GM12878 (cell line): ENCODE data around the gene HYI. TPM values are rescaled to one million over a fixed set of nuclear protein-coding genes. Genes with fewer than 3 reads are reported as not detected.

Experiments used
- MEF2A ChIP-seq: IDR thresholded peaks from 2 replicates; pipeline ENCODE4 v1.6.1; 2011; ENCODE audit warnings: low read depth, mild to moderate bottlenecking, low read length, moderate library complexity; ENCODE audit not compliant: insufficient read depth
- PAX5 ChIP-seq: IDR thresholded peaks from 2 replicates; pipeline ENCODE4 v1.6.1; 2011; ENCODE audit warnings: low read depth, low read length, borderline replicate concordance
- PAX8 ChIP-seq: fragments of 450-650 bp; IDR thresholded peaks from 2 replicates; pipeline ENCODE4 v1.6.1; 2017; ENCODE audit warnings: mild to moderate bottlenecking, moderate library complexity
- PBX3 ChIP-seq: IDR thresholded peaks from 2 replicates; pipeline ENCODE4 v1.6.1; 2011; ENCODE audit warnings: mild to moderate bottlenecking, low read depth, low read length, moderate library complexity; ENCODE audit not compliant: insufficient replicate concordance
- REST ChIP-seq: IDR thresholded peaks from 2 replicates; pipeline ENCODE4 v1.6.1; 2012; ENCODE audit warnings: mild to moderate bottlenecking, low read depth, low read length
- SIN3A ChIP-seq: IDR thresholded peaks from 2 replicates; pipeline ENCODE4 v1.6.1; 2012; ENCODE audit warnings: low read depth, low read length, improper control_type of control experiment
- microRNA-seq: library from miRNA; unstranded; fragments of <30 nt; microRNA quantifications from one replicate; pipeline ENCODE4, GENCODE V29; 2018
- polyA plus RNA-seq, 11 experiments: library from polyadenylated mRNA; depleted of rRNA in 4 of 11; unstranded in 6 of 11; stranded (reverse) in 5 of 11; fragments of >200 nt; fragmentation: Nextera tagmentation in 4 of 11; fragmentation: Illumina TruSeq in 1 of 11; extraction: Ambion mirVana in 4 of 11; extraction: Trizol in 1 of 11; gene quantifications; 1 replicate in 1 of 11; 2 replicates in 10 of 11; pipeline versions ENCODE4 v1.2.1 to v1.2.3, GENCODE V29; 2011 to 2016; ENCODE audit warnings: inconsistent platforms in 2 of 11, missing spikeins in 2 of 11, low read depth in 1 of 11
- small RNA-seq: library from RNA; depleted of rRNA; stranded (forward); fragments of <200 nt; gene quantifications from one replicate; pipeline ENCODE3, GENCODE V24; 2014
- total RNA-seq, 4 experiments: library from RNA; depleted of rRNA in 3 of 4; stranded (reverse); fragments of >200 nt in 3 of 4; fragmentation: Illumina TruSeq in 1 of 4; extraction: Trizol in 1 of 4; gene quantifications; 2 replicates each; pipeline versions ENCODE4 v1.2.1 to v1.2.3, GENCODE V29; 2013 to 2021

HYI gene
- total and polyA plus RNA-seq, 10 of the 15 experiments (the other 5 are each of a cell fraction or from before 2014, with no cell fraction given) = 0.27 to 5.5 (median 2.0) TPM

- TF ChIP-seq PBX3 = no peak
- no peak for TF ChIP-seq REST
- TF ChIP-seq SIN3A = no peak
- no peak for TF ChIP-seq MEF2A
- no peak for TF ChIP-seq PAX8
- TF ChIP-seq PAX5 = no peak
- TF ChIP-seq, all 136 proteins: peak for 0
Observed at GRCh38 chr1:43402089-43402865, 51.5 kb downstream of the HYI start (continued).

Small RNA genes within 50 kb of the gene (microRNA-seq; reads per million reads assigned to microRNA genes)
- gene MIR6735 = not detected

Small RNA genes within 50 kb of the gene (small RNA-seq; reads per million reads assigned to genes)
- gene MIR6735 = not detected

Other genes with a start within 250 kb of the HYI start
Only the 7 nearest of the 10 such genes appear.
- 1.7 and 2.0 TPM in 2 replicates for gene TIE1, start 152.9 kb downstream of the HYI start, total RNA-seq (2014; rRNA removed)
- 0.58 and 0.64 TPM in 2 replicates for gene TIE1, start 152.9 kb downstream of the HYI start, total RNA-seq (2014; rRNA removed; fragmentation: Illumina TruSeq; extraction: Trizol)
- gene TIE1, start 152.9 kb downstream of the HYI start, total RNA-seq (2021) = 3.3 and 3.9 TPM in 2 replicates
- 1.7 and 3.4 TPM in 2 replicates for gene TIE1, start 152.9 kb downstream of the HYI start, polyA plus RNA-seq (2011; rRNA removed)
- gene TIE1, start 152.9 kb downstream of the HYI start, polyA plus RNA-seq (2014; fragmentation: Illumina TruSeq; extraction: Trizol) = 0.43 and 0.62 TPM in 2 replicates
- gene TIE1, start 152.9 kb downstream of the HYI start, polyA plus RNA-seq (2014; fragmentation: Nextera tagmentation; extraction: Ambion mirVana) = under 1 TPM; 0.26 to 0.40 TPM
- gene TIE1, start 152.9 kb downstream of the HYI start, polyA plus RNA-seq (2014; rRNA removed) = 2.5 TPM in 2 replicates
- 1 to 10 TPM; 1.2 to 1.5 TPM for gene TIE1, start 152.9 kb downstream of the HYI start, polyA plus RNA-seq (2016; fragmentation: Nextera tagmentation; extraction: Ambion mirVana)
- not detected in 2 replicates for gene MPL, start 116.1 kb downstream of the HYI start, total RNA-seq (2014; rRNA removed)
- not detected in 2 replicates for gene MPL, start 116.1 kb downstream of the HYI start, total RNA-seq (2014; rRNA removed; fragmentation: Illumina TruSeq; extraction: Trizol)
- not detected in 2 replicates for gene MPL, start 116.1 kb downstream of the HYI start, total RNA-seq (2021)
- not detected in 2 replicates for gene MPL, start 116.1 kb downstream of the HYI start, polyA plus RNA-seq (2011; rRNA removed)
- not detected in 2 replicates for gene MPL, start 116.1 kb downstream of the HYI start, polyA plus RNA-seq (2014; fragmentation: Illumina TruSeq; extraction: Trizol)
- gene MPL, start 116.1 kb downstream of the HYI start, polyA plus RNA-seq (2014; fragmentation: Nextera tagmentation; extraction: Ambion mirVana) = not detected
- not detected in 2 replicates for gene MPL, start 116.1 kb downstream of the HYI start, polyA plus RNA-seq (2014; rRNA removed)
- gene MPL, start 116.1 kb downstream of the HYI start, polyA plus RNA-seq (2016; fragmentation: Nextera tagmentation; extraction: Ambion mirVana) = not detected
- 197 and 213 TPM in 2 replicates for gene CDC20, start 95.0 kb downstream of the HYI start, total RNA-seq (2014; rRNA removed)
- gene CDC20, start 95.0 kb downstream of the HYI start, total RNA-seq (2014; rRNA removed; fragmentation: Illumina TruSeq; extraction: Trizol) = 81.5 and 82.0 TPM in 2 replicates
- 192 and 205 TPM in 2 replicates for gene CDC20, start 95.0 kb downstream of the HYI start, total RNA-seq (2021)
- gene CDC20, start 95.0 kb downstream of the HYI start, polyA plus RNA-seq (2011; rRNA removed) = 37.3 and 103 TPM in 2 replicates
- 91.9 and 135 TPM in 2 replicates for gene CDC20, start 95.0 kb downstream of the HYI start, polyA plus RNA-seq (2014; fragmentation: Illumina TruSeq; extraction: Trizol)
- gene CDC20, start 95.0 kb downstream of the HYI start, polyA plus RNA-seq (2014; fragmentation: Nextera tagmentation; extraction: Ambion mirVana) = 10 to 100 TPM; 36.3 to 63.1 TPM
- gene CDC20, start 95.0 kb downstream of the HYI start, polyA plus RNA-seq (2014; rRNA removed) = 165 and 225 TPM in 2 replicates
- gene CDC20, start 95.0 kb downstream of the HYI start, polyA plus RNA-seq (2016; fragmentation: Nextera tagmentation; extraction: Ambion mirVana) = 100 to 1,000 TPM; 299 to 347 TPM
- gene ELOVL1, start 85.9 kb downstream of the HYI start, total RNA-seq (2014; rRNA removed) = 77.4 and 88.2 TPM in 2 replicates
- 55.4 and 58.5 TPM in 2 replicates for gene ELOVL1, start 85.9 kb downstream of the HYI start, total RNA-seq (2014; rRNA removed; fragmentation: Illumina TruSeq; extraction: Trizol)
- gene ELOVL1, start 85.9 kb downstream of the HYI start, total RNA-seq (2021) = 66.8 and 68.0 TPM in 2 replicates
- 88.7 and 139 TPM in 2 replicates for gene ELOVL1, start 85.9 kb downstream of the HYI start, polyA plus RNA-seq (2011; rRNA removed)
- gene ELOVL1, start 85.9 kb downstream of the HYI start, polyA plus RNA-seq (2014; fragmentation: Illumina TruSeq; extraction: Trizol) = 102 and 126 TPM in 2 replicates
- 10 to 100 TPM; 62.7 to 68.4 TPM for gene ELOVL1, start 85.9 kb downstream of the HYI start, polyA plus RNA-seq (2014; fragmentation: Nextera tagmentation; extraction: Ambion mirVana)
- 91.3 and 97.8 TPM in 2 replicates for gene ELOVL1, start 85.9 kb downstream of the HYI start, polyA plus RNA-seq (2014; rRNA removed)
- gene ELOVL1, start 85.9 kb downstream of the HYI start, polyA plus RNA-seq (2016; fragmentation: Nextera tagmentation; extraction: Ambion mirVana) = 100 to 1,000 TPM in 1 of 2 experiments, 10 to 100 TPM in 1; 92.6 to 111 TPM
- 39.7 and 42.6 TPM in 2 replicates for gene MED8, start 64.1 kb downstream of the HYI start, total RNA-seq (2014; rRNA removed)
- gene MED8, start 64.1 kb downstream of the HYI start, total RNA-seq (2014; rRNA removed; fragmentation: Illumina TruSeq; extraction: Trizol) = 32.6 and 33.3 TPM in 2 replicates
- 37.4 and 39.4 TPM in 2 replicates for gene MED8, start 64.1 kb downstream of the HYI start, total RNA-seq (2021)
- gene MED8, start 64.1 kb downstream of the HYI start, polyA plus RNA-seq (2011; rRNA removed) = 16.5 and 20.2 TPM in 2 replicates
- 37.6 and 39.2 TPM in 2 replicates for gene MED8, start 64.1 kb downstream of the HYI start, polyA plus RNA-seq (2014; fragmentation: Illumina TruSeq; extraction: Trizol)
- 10 to 100 TPM; 59.8 to 61.7 TPM for gene MED8, start 64.1 kb downstream of the HYI start, polyA plus RNA-seq (2014; fragmentation: Nextera tagmentation; extraction: Ambion mirVana)
- 21.9 and 25.4 TPM in 2 replicates for gene MED8, start 64.1 kb downstream of the HYI start, polyA plus RNA-seq (2014; rRNA removed)
- 10 to 100 TPM; 57.3 to 58.7 TPM for gene MED8, start 64.1 kb downstream of the HYI start, polyA plus RNA-seq (2016; fragmentation: Nextera tagmentation; extraction: Ambion mirVana)
- gene SZT2, start 64.0 kb downstream of the HYI start, total RNA-seq (2014; rRNA removed) = 16.5 and 18.0 TPM in 2 replicates
- gene SZT2, start 64.0 kb downstream of the HYI start, total RNA-seq (2014; rRNA removed; fragmentation: Illumina TruSeq; extraction: Trizol) = 12.5 and 12.7 TPM in 2 replicates
- 33.8 and 38.3 TPM in 2 replicates for gene SZT2, start 64.0 kb downstream of the HYI start, total RNA-seq (2021)
- 6.0 and 10.7 TPM in 2 replicates for gene SZT2, start 64.0 kb downstream of the HYI start, polyA plus RNA-seq (2011; rRNA removed)
- 11.1 and 16.5 TPM in 2 replicates for gene SZT2, start 64.0 kb downstream of the HYI start, polyA plus RNA-seq (2014; fragmentation: Illumina TruSeq; extraction: Trizol)
- gene SZT2, start 64.0 kb downstream of the HYI start, polyA plus RNA-seq (2014; fragmentation: Nextera tagmentation; extraction: Ambion mirVana) = 1 to 10 TPM; 1.4 to 1.9 TPM
- gene SZT2, start 64.0 kb downstream of the HYI start, polyA plus RNA-seq (2014; rRNA removed) = 23.8 and 27.3 TPM in 2 replicates
- gene SZT2, start 64.0 kb downstream of the HYI start, polyA plus RNA-seq (2016; fragmentation: Nextera tagmentation; extraction: Ambion mirVana) = 10 to 100 TPM in 1 of 2 experiments, 1 to 10 TPM in 1; 10.0 to 12.6 TPM
- gene PTPRF, start 77.0 kb upstream of the HYI start, total RNA-seq (2014; rRNA removed) = 0.34 and 0.54 TPM in 2 replicates
- 0.22 and 0.23 TPM in 2 replicates for gene PTPRF, start 77.0 kb upstream of the HYI start, total RNA-seq (2014; rRNA removed; fragmentation: Illumina TruSeq; extraction: Trizol)
- gene PTPRF, start 77.0 kb upstream of the HYI start, total RNA-seq (2021) = 1.1 and 1.2 TPM in 2 replicates
- 1.0 and 2.6 TPM in 2 replicates for gene PTPRF, start 77.0 kb upstream of the HYI start, polyA plus RNA-seq (2011; rRNA removed)
- 0.10 and 0.29 TPM in 2 replicates for gene PTPRF, start 77.0 kb upstream of the HYI start, polyA plus RNA-seq (2014; fragmentation: Illumina TruSeq; extraction: Trizol)
- under 1 TPM; 0.04 to 0.05 TPM for gene PTPRF, start 77.0 kb upstream of the HYI start, polyA plus RNA-seq (2014; fragmentation: Nextera tagmentation; extraction: Ambion mirVana)
- gene PTPRF, start 77.0 kb upstream of the HYI start, polyA plus RNA-seq (2014; rRNA removed) = 0.47 and 1.4 TPM in 2 replicates
- gene PTPRF, start 77.0 kb upstream of the HYI start, polyA plus RNA-seq (2016; fragmentation: Nextera tagmentation; extraction: Ambion mirVana) = under 1 TPM; 0.23 to 0.52 TPM